B cell (primary cell): ENCODE results near the gene HTR7. TPM values are rescaled to one million over a fixed set of nuclear protein-coding genes. Genes with fewer than 3 reads are reported as not detected.

ENCODE experiments used
- ATAC-seq: fragments of 200-7000 bp; cut with Tn5 transposase; one replicate; pipeline ENCODE4 v1.10.0; 2021; ENCODE audit warnings: low read depth, mild to moderate bottlenecking, moderate number of reproducible peaks, moderate library complexity
- CTCF ChIA-PET: fragments of 350-600 bp; sonication (Branson Sonifier 250); formaldehyde crosslinking; loops from one replicate; lab custom pipeline; 2021; ENCODE audit warnings: antibody characterized with exemption, inconsistent platforms; lab: Charles Lee
- POLR2A ChIA-PET: fragments of 350-600 bp; sonication (Branson Sonifier 250); formaldehyde crosslinking; loops from one replicate; lab custom pipeline; 2021; ENCODE audit warnings: antibody characterized with exemption; lab: Charles Lee
- DNase-seq: peaks from one replicate; pipeline ENCODE4 v3.0.0; 2013
- H2AFZ ChIP-seq: 2 replicates; pipeline ENCODE4 v1.6.1; 2012; ENCODE audit warnings: mild to moderate bottlenecking, low read depth, low read length; ENCODE audit not compliant: insufficient read depth, poor library complexity, severe bottlenecking
- H3K27ac ChIP-seq, 2 donors: 1 replicate in 1 of 2; 2 replicates in 1 of 2; pipeline ENCODE4 v1.5.1; 2012 to 2013; ENCODE audit warnings: low read length in 2 of 2, mild to moderate bottlenecking in 2 of 2, moderate library complexity in 1 of 2
- H3K27me3 ChIP-seq, 4 experiments: fragments of 200-600 bp in 1 of 4; sonication (generic) in 1 of 4; replicated peaks in 1 of 4; 1 replicate in 2 of 4; 2 replicates in 2 of 4; pipeline versions ENCODE4 v1.6.1 to v1.7.0; 2013 to 2016; ENCODE audit warnings: low read length in 3 of 4, mild to moderate bottlenecking in 2 of 4, mixed read lengths in 1 of 4, moderate library complexity in 1 of 4; ENCODE audit not compliant: insufficient read depth in 4 of 4, control insufficient read depth in 3 of 4; ENCODE audit errors: control extremely low read depth in 1 of 4
- H3K36me3 ChIP-seq, 2 experiments: replicated peaks in 1 of 2; 1 replicate in 1 of 2; 2 replicates in 1 of 2; pipeline versions ENCODE4 v1.6.1 to v1.7.1; 2013; ENCODE audit warnings: low read length in 1 of 2; ENCODE audit not compliant: insufficient read depth in 2 of 2, control insufficient read depth in 1 of 2; ENCODE audit errors: control extremely low read depth in 1 of 2, extremely low read depth in 1 of 2
- H3K4me1 ChIP-seq, 2 donors: fragments of 200-600 bp in 1 of 2; sonication (generic) in 1 of 2; 1 replicate in 1 of 2; 2 replicates in 1 of 2; pipeline versions ENCODE4 v1.5.1 to v1.6.1; 2013 to 2017; ENCODE audit warnings: low read length in 2 of 2; ENCODE audit not compliant: control insufficient read depth in 2 of 2, insufficient read depth in 2 of 2
- H3K4me2 ChIP-seq: replicated peaks from 2 replicates; pipeline ENCODE3; 2012; ENCODE audit warnings: mild to moderate bottlenecking, low read depth, low read length; ENCODE audit not compliant: poor library complexity, severe bottlenecking
- H3K4me3 ChIP-seq, 5 experiments: fragments of 200-600 bp in 1 of 5; sonication (generic) in 1 of 5; 1 replicate in 3 of 5; 2 replicates in 2 of 5; pipeline versions ENCODE4 v1.5.1 to v1.7.0; 2011 to 2016; ENCODE audit warnings: low read length in 4 of 5, mild to moderate bottlenecking in 4 of 5, low read depth in 2 of 5, control low read depth in 1 of 5, moderate library complexity in 1 of 5; ENCODE audit not compliant: insufficient read depth in 1 of 5; ENCODE audit errors: control extremely low read depth in 1 of 5, extremely low read depth in 1 of 5
- H3K79me2 ChIP-seq: fragments of 200-600 bp; sonication (generic); one replicate; pipeline ENCODE4 v1.6.0; 2016; ENCODE audit warnings: low read length; ENCODE audit not compliant: control insufficient read depth, insufficient read depth
- H3K9ac ChIP-seq: fragments of 200-600 bp; sonication (generic); 2 replicates; pipeline ENCODE4 v1.6.1; 2017; ENCODE audit warnings: mild to moderate bottlenecking, low read length, moderate library complexity
- H3K9me3 ChIP-seq, 3 donors: one replicate each; pipeline versions ENCODE4 v1.6.1 to v1.7.1; 2013; ENCODE audit warnings: low read length in 2 of 3; ENCODE audit not compliant: control insufficient read depth in 2 of 3, insufficient read depth in 1 of 3; ENCODE audit errors: control extremely low read depth in 1 of 3
- H4K20me1 ChIP-seq: 2 replicates; pipeline ENCODE4 v1.6.0; 2012; ENCODE audit warnings: mild to moderate bottlenecking, low read length; ENCODE audit not compliant: insufficient read depth, control insufficient read depth, poor library complexity, severe bottlenecking
- H3K27ac Mint-ChIP-seq: one replicate; pipeline ENCODE4 v1.8.0; 2021; ENCODE audit warnings: mixed read lengths
- H3K27me3 Mint-ChIP-seq: one replicate; pipeline ENCODE4 v1.8.0; 2021; ENCODE audit warnings: mixed read lengths
- H3K4me1 Mint-ChIP-seq: one replicate; pipeline ENCODE4 v1.8.0; 2021; ENCODE audit warnings: mixed read lengths
- H3K4me3 Mint-ChIP-seq: one replicate; pipeline ENCODE4 v1.8.0; 2021; ENCODE audit warnings: mixed read lengths
- H3K9me3 Mint-ChIP-seq: one replicate; pipeline ENCODE4 v1.8.0; 2022; ENCODE audit warnings: mixed read lengths; ENCODE audit not compliant: insufficient read depth
- EZH2 ChIP-seq: IDR thresholded peaks from 2 replicates; pipeline ENCODE4 v1.6.1; 2012; ENCODE audit warnings: borderline replicate concordance, low read depth, mild to moderate bottlenecking, moderate library complexity, low read length; ENCODE audit not compliant: insufficient read depth, poor library complexity, severe bottlenecking
- WGBS: methylation state at CpG from one replicate; pipeline ENCODE4 v1.1.5; 2013; ENCODE audit warnings: missing lambda C conversion rate; ENCODE audit not compliant: insufficient coverage; 5-methylcytosine and 5-hydroxymethylcytosine counted together
- intact Hi-C: fragments of 100-400 bp; cut with micrococcal nuclease; formaldehyde crosslinking; loops from one replicate; pipeline ENCODE4 v1.10.0; 2022
- polyA plus RNA-seq: library from polyadenylated mRNA; depleted of rRNA; stranded (reverse); fragments of >200 nt; gene quantifications from 2 replicates; pipeline ENCODE4 v1.2.3, GENCODE V29; 2012
- total RNA-seq, 2 donors: library from RNA; stranded (reverse); fragments of 120-200 nt in 1 of 2; gene quantifications; 1 replicate in 1 of 2; 2 replicates in 1 of 2; pipeline versions ENCODE4 v1.2.3 to v1.2.4, GENCODE V29; 2013 to 2022
- TF ChIP-seq, protein P1 (sequence below): fragments of 200-600 bp; IDR thresholded peaks from one replicate; pipeline ENCODE4 v1.8.0; 2022; ENCODE audit warnings: antibody characterized with exemption, mild to moderate bottlenecking

The HTR7 gene
- total and polyA plus RNA-seq, 2 donors (not counting 1 experiment from before 2014, with no cell fraction given): 0.03 TPM; not detected in 1

DNA sequence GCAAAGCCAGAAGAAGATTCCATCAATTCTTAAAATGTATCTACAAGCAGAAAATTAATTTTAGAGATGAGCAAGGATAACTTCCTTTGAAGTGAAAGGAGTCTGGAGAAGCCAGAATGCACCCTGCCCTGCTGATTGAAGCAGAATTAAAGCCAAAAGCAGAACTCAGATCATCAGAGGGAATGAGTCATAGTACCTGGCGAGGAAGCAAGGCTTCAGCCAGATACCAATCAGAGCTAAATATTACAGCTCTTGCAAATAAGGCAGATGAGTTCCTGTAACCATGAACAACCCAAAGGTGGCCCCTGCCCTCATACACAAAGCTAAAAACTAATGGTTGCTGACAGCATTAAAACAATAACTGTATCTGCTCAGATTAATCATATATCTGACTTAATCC is 10.4 kb downstream of the HTR7 start:
- no peak overlapping the region for H3K4me2 ChIP-seq
- POLR2A ChIA-PET: no interaction called here

DNA sequence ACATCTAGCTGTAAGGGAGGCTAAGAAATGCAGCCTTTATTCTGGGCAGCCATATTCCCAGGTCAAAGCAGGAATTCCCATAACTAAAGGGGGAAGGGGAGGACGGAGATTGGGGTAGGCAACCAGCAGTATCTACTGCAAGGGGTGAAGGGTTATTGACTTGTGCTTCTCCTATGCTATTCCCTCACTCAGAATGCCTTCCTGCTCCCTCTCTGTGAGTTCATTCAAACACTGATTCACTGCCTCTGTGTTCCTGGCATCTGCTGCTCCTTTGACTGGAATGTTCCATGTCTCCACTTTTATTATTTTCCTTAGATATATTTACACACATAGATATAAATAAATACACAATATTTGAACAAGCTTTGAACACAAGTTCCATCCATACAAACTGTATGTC is 11.1 kb downstream of the HTR7 start:
- H3K4me1 Mint-ChIP-seq: no peaks in the 10 kb centered on the region
- TF ChIP-seq, protein P1, sequence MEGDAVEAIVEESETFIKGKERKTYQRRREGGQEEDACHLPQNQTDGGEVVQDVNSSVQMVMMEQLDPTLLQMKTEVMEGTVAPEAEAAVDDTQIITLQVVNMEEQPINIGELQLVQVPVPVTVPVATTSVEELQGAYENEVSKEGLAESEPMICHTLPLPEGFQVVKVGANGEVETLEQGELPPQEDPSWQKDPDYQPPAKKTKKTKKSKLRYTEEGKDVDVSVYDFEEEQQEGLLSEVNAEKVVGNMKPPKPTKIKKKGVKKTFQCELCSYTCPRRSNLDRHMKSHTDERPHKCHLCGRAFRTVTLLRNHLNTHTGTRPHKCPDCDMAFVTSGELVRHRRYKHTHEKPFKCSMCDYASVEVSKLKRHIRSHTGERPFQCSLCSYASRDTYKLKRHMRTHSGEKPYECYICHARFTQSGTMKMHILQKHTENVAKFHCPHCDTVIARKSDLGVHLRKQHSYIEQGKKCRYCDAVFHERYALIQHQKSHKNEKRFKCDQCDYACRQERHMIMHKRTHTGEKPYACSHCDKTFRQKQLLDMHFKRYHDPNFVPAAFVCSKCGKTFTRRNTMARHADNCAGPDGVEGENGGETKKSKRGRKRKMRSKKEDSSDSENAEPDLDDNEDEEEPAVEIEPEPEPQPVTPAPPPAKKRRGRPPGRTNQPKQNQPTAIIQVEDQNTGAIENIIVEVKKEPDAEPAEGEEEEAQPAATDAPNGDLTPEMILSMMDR: no peak
- no peak for TF ChIP-seq EZH2
- Histone ChIP-seq H2AFZ (no peak overlapping the region), H3K4me2 (no peak overlapping the region), H3K9ac (no peak overlapping the region), H3K79me2 (no peaks in the 10 kb centered on the region), H4K20me1 (no peaks in the 10 kb centered on the region), H3K9me3 (peaks cover 0 to 13% (median 10%) of the 10 kb centered on the region in 3 donors), H3K4me1 (no peaks in the 10 kb centered on the region), H3K36me3 (no peaks in the 10 kb centered on the region), H3K27me3 (peaks cover 0 to 10% (median 2%) of the 10 kb centered on the region in 4 experiments), H3K27ac (no peak overlapping the region), H3K4me3 (no peak overlapping the region)
- no CpG with 5 or more reads among the region's 1 CpG for WGBS
- H3K9me3 Mint-ChIP-seq: peaks cover 8% of the 10 kb centered on the region
- ATAC-seq (no peak), DNase-seq (no peak)
- H3K27me3 Mint-ChIP-seq: peaks cover 42% of the 10 kb centered on the region
- intact Hi-C loops: no loop called here
- ChIA-PET CTCF (interaction anchor here (0.8 to 1.2 kb wide), 3 partner anchors 10 to 96 kb away, joined by 3 to 5 read pairs (median 3); no protein-coding TSS in a partner anchor), POLR2A (no interaction called here)
- H3K27ac Mint-ChIP-seq: no peak overlapping the region
- H3K4me3 Mint-ChIP-seq: no peak overlapping the region

More for the DNA sequence above, 10.4 kb downstream of the HTR7 start:
- Mint-ChIP-seq H3K9me3 (peaks cover 10% of the 10 kb centered on the region), H3K4me1 (no peaks in the 10 kb centered on the region), H3K27me3 (peaks cover 49% of the 10 kb centered on the region), H3K4me3 (no peak overlapping the region), H3K27ac (no peak overlapping the region)
- Histone ChIP-seq H3K4me1 (no peaks in the 10 kb centered on the region), H3K9me3 (peaks cover 1 to 13% (median 9%) of the 10 kb centered on the region in 3 donors), H3K36me3 (no peaks in the 10 kb centered on the region), H2AFZ (no peak overlapping the region), H3K79me2 (no peaks in the 10 kb centered on the region), H3K27ac (no peak overlapping the region), H3K27me3 (peaks cover 0 to 10% (median 2%) of the 10 kb centered on the region in 4 experiments), H3K4me3 (no peak overlapping the region), H4K20me1 (no peaks in the 10 kb centered on the region), H3K9ac (no peak overlapping the region)
- intact Hi-C loops: no loop called here
- ATAC-seq (no peak), DNase-seq (no peak)
- no peak for TF ChIP-seq EZH2
- TF ChIP-seq, protein P1: no peak
- CTCF ChIA-PET: interaction anchor here (0.6 to 1.4 kb wide), 5 partner anchors 9 to 96 kb away, joined by 3 to 5 read pairs (median 3); no protein-coding TSS in a partner anchor
- WGBS: 17% methylated on average over 1 of the region's 1 CpG
